Mesothelial cell of epicardium (in vitro differentiated cells): Measurements from ENCODE around the gene FYCO1. TPM values are rescaled to one million over a fixed set of nuclear protein-coding genes. Genes with fewer than 3 reads are reported as not detected.
A peak's percentile ranks its signal among the peaks of the same experiment; 100 is the strongest.

Source experiments
- DNase-seq, 2 experiments: peaks; one replicate each; pipeline ENCODE4 v3.0.0; 2021; ENCODE audit warnings: low spot score in 2 of 2; ENCODE audit not compliant: unreplicated experiment in 2 of 2
- H3K27ac Mint-ChIP-seq: 2 replicates; pipeline ENCODE4 v1.8.0; 2021; ENCODE audit warnings: mixed read lengths
- H3K27me3 Mint-ChIP-seq: 2 replicates; pipeline ENCODE4 v1.8.0; 2021; ENCODE audit warnings: low read depth, mixed read lengths
- H3K36me3 Mint-ChIP-seq: 2 replicates; pipeline ENCODE4 v1.8.0; 2021; ENCODE audit warnings: mixed read lengths
- H3K4me1 Mint-ChIP-seq: 2 replicates; pipeline ENCODE4 v1.8.0; 2021; ENCODE audit warnings: mixed read lengths
- H3K4me3 Mint-ChIP-seq: 2 replicates; pipeline ENCODE4 v1.8.0; 2021; ENCODE audit warnings: mild to moderate bottlenecking, moderate library complexity, mixed read lengths
- H3K9me3 Mint-ChIP-seq: 2 replicates; pipeline ENCODE4 v1.8.0; 2021; ENCODE audit warnings: mixed read lengths
- CTCF ChIP-seq: fragments of 200-600 bp; sonication (generic); IDR thresholded peaks from one replicate; pipeline ENCODE4 v1.5.0; 2021; ENCODE audit warnings: antibody characterized with exemption; ENCODE audit not compliant: unreplicated experiment
- total RNA-seq: library from RNA; stranded (reverse); gene quantifications from 3 replicates; pipeline ENCODE4 v1.2.1, GENCODE V29; 2021

Gene FYCO1
- total RNA-seq, 1 donor from 2014 or later: 23.1 TPM

DNA sequence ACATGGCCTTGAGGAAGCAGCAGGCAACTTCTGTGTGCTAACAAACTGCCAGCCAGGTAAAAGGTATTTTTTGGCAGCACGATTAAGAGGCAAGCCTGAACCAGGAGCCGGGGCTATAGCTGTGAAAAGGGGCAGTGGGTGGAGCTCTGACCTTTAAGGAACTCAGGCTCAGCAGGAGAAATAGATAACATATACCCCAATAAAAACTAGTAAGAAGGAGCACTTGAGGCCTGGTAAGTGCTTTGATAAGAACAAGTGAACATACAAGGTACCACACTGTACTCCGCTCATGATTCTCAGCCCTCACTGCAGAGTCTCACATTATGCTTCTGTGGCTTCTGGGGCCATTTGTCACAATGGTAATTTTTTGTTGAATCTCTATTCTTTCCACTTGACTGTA lies 5.4 kb downstream of the FYCO1 start:
- H3K4me1 Mint-ChIP-seq: peaks cover 3% of the 10 kb centered on the region
- H3K9me3 Mint-ChIP-seq: no peaks in the 10 kb centered on the region
- no peak for DNase-seq
- no peaks in the 10 kb centered on the region for H3K27me3 Mint-ChIP-seq
- no peak overlapping the region for H3K27ac Mint-ChIP-seq
- no peak overlapping the region for H3K4me3 Mint-ChIP-seq
- H3K36me3 Mint-ChIP-seq: no peaks in the 10 kb centered on the region
- TF ChIP-seq CTCF: no peak

GRCh38 chr3:45988804-45989203 lies 6.8 kb downstream of the FYCO1 start:
- Mint-ChIP-seq H3K4me1 (peaks cover 5% of the 10 kb centered on the region), H3K4me3 (no peak overlapping the region), H3K27me3 (no peaks in the 10 kb centered on the region), H3K36me3 (no peaks in the 10 kb centered on the region), H3K27ac (no peak overlapping the region), H3K9me3 (no peaks in the 10 kb centered on the region)
- no peak for TF ChIP-seq CTCF
- DNase-seq: no peak

GRCh38 chr3:45988362-45988761 lies 7.3 kb downstream of the FYCO1 start:
- Mint-ChIP-seq H3K9me3 (no peaks in the 10 kb centered on the region), H3K4me1 (peaks cover 6% of the 10 kb centered on the region), H3K27me3 (no peaks in the 10 kb centered on the region), H3K27ac (no peak overlapping the region), H3K36me3 (no peaks in the 10 kb centered on the region), H3K4me3 (no peak overlapping the region)
- TF ChIP-seq CTCF: no peak
- no peak for DNase-seq

DNA sequence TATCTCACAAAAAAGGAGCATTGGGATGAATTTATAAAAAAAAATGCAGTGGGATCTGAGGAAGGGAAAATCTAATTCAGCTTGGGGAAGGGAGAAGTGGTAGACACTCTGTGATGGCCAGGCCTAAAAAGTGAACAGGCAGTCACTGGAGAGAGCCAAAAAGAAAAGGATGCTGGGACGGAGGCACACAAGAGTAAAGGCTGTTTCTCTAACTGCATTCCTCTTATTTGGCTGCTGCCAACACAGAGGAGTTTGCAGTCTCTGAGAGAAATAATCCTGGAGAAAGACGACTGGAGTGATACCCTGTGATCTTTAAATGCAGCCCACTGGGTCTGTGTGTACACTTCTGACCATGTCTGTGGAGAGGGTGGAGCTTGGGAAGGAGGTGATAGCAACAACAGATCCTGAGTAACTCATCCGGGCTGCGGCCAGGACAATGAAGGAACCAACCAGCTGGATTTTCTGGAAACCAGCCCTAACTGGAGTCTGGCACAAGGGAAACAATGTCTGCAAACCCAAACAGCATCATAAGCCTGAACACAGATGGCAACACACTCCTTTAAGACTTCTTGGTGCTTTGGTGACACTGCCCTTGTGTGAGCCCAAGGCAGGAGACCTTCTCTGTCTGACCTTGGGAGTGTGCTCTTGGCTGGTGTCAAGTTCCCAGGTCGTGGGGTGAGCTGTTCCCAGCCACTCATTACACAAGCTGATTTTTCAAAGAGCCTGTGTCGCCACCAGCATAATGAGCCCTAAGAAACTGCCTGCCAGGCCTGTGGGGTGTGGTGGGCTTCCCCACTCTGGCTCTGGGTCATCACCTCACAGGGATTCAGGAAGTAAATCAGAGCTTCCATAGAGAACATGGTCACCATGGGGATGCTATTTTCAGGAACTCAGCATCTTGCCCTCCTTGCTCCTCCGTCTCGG lies 8.0 kb downstream of the FYCO1 start:
- no peak for DNase-seq
- peak overlapping the region; percentile 6 for H3K27ac Mint-ChIP-seq
- H3K4me1 Mint-ChIP-seq: peaks cover 6% of the 10 kb centered on the region
- no peak overlapping the region for H3K4me3 Mint-ChIP-seq
- H3K27me3 Mint-ChIP-seq: no peaks in the 10 kb centered on the region
- H3K36me3 Mint-ChIP-seq: no peaks in the 10 kb centered on the region
- no peaks in the 10 kb centered on the region for H3K9me3 Mint-ChIP-seq
- no peak for TF ChIP-seq CTCF

- no peak for DNase-seq
- Mint-ChIP-seq H3K4me1 (peaks cover 6% of the 10 kb centered on the region), H3K27me3 (no peaks in the 10 kb centered on the region), H3K36me3 (no peaks in the 10 kb centered on the region), H3K27ac (no peak overlapping the region), H3K9me3 (no peaks in the 10 kb centered on the region), H3K4me3 (no peak overlapping the region)
- no peak for TF ChIP-seq CTCF
Measured at GRCh38 chr3:45986303-45986982, 9.2 kb downstream of the FYCO1 start.
